ENCODE measurements around the gene DCTN2.

The DCTN2 gene

GRCh38 chr12:57546438-57547287, at the start of gene DCTN2:
Gene DCTN2 (minus strand): TSS chr12:57547192. CDS start chr12:57547063, 129 bp downstream.
- no peak; the same call in 1 of the 2 replicates for TF ChIP-seq CTCF (IDR thresholded peaks at IDR 0.05)

- no peak for TF ChIP-seq CTCF (IDR thresholded peaks at IDR 0.05)
Observed at GRCh38 chr12:57593187-57593586, 46.2 kb upstream of the DCTN2 start.

GRCh38 chr12:57592551-57593165, 45.7 kb upstream of the DCTN2 start:
- no peak for TF ChIP-seq CTCF (IDR thresholded peaks at IDR 0.05)

- no peak for TF ChIP-seq CTCF (IDR thresholded peaks at IDR 0.05)
Observed at GRCh38 chr12:57591782-57592325, 44.9 kb upstream of the DCTN2 start.

GRCh38 chr12:57590864-57591781, 44.1 kb upstream of the DCTN2 start, which contains the start of gene PIP4K2C:
Gene PIP4K2C (plus strand): TSS chr12:57591192. CDS start chr12:57591290, 98 bp downstream.
- TF ChIP-seq CTCF (IDR thresholded peaks at IDR 0.05): no peak

- no peak for TF ChIP-seq CTCF (IDR thresholded peaks at IDR 0.05)
Observed at GRCh38 chr12:57590479-57590863, 43.5 kb upstream of the DCTN2 start.
